NCI-H2029 (cell line): ENCODE results near the gene OR5B21.

Experiments used
- DNase-seq: peaks from one replicate; lab custom pipeline; 2025; lab: John Stamatoyannopoulos, UW

OR5B21 gene

GRCh38 chr11:58493676-58494075 lies 14.2 kb downstream of the OR5B21 start:
- DNase-seq = no peak

GRCh38 chr11:58490827-58491226 lies 17.1 kb downstream of the OR5B21 start:
- no peak for DNase-seq

- DNase-seq = no peak
These were observed 20.7 kb downstream of the OR5B21 start for GRCh38 chr11:58487170-58487569.

GRCh38 chr11:58485961-58486360 lies 21.9 kb downstream of the OR5B21 start:
- DNase-seq = no peak

- no peak for DNase-seq
These were observed 36.0 kb downstream of the OR5B21 start for GRCh38 chr11:58471892-58472291.

GRCh38 chr11:58466293-58466692 lies 41.6 kb downstream of the OR5B21 start:
- DNase-seq = no peak

GRCh38 chr11:58465690-58466089 lies 42.2 kb downstream of the OR5B21 start:
- no peak for DNase-seq
